BJ (cell line): ENCODE data around the gene PNPLA6. TPM values are rescaled to one million over a fixed set of nuclear protein-coding genes. Genes with fewer than 3 reads are reported as not detected.

ENCODE experiments used
- CTCF ChIA-PET: fragments of 350-600 bp; formaldehyde crosslinking; extraction: SDS; loops from one replicate; lab custom pipeline; 2021; ENCODE audit warnings: antibody characterized with exemption, inconsistent platforms; lab: Yijun Ruan, JAX
- POLR2A ChIA-PET: fragments of 300-600 bp; sonication (Branson Sonifier 250); formaldehyde crosslinking; extraction: SDS; loops from one replicate; lab custom pipeline; 2021; ENCODE audit warnings: antibody characterized with exemption; lab: Charles Lee
- DNase-seq: peaks from one replicate; pipeline ENCODE4 v3.0.0-alpha.2; 2011; ENCODE audit warnings: low read depth
- H3K27me3 ChIP-seq: 2 replicates; pipeline ENCODE4 v1.6.0; 2011; ENCODE audit warnings: low read length; ENCODE audit not compliant: control insufficient read depth, insufficient read depth
- H3K36me3 ChIP-seq: 2 replicates; pipeline ENCODE4 v1.5.1; 2011; ENCODE audit warnings: low read length; ENCODE audit not compliant: control insufficient read depth, insufficient read depth
- H3K4me3 ChIP-seq: 2 replicates; pipeline ENCODE4 v1.5.1; 2011; ENCODE audit warnings: low read depth, mild to moderate bottlenecking, control low read depth, low read length
- CTCF ChIP-seq: IDR thresholded peaks from 2 replicates; pipeline ENCODE4 v1.5.1; 2011; ENCODE audit warnings: low read depth, mild to moderate bottlenecking, control low read depth, inconsistent platforms, low read length, moderate library complexity; ENCODE audit not compliant: insufficient read depth
- polyA plus RNA-seq: library from polyadenylated mRNA; depleted of rRNA; stranded (reverse); fragments of >200 nt; gene quantifications from 2 replicates; pipeline ENCODE4 v1.2.3, GENCODE V29; 2011

PNPLA6 gene
- polyA plus RNA-seq, 1 experiment, result 55.1 TPM

DNA sequence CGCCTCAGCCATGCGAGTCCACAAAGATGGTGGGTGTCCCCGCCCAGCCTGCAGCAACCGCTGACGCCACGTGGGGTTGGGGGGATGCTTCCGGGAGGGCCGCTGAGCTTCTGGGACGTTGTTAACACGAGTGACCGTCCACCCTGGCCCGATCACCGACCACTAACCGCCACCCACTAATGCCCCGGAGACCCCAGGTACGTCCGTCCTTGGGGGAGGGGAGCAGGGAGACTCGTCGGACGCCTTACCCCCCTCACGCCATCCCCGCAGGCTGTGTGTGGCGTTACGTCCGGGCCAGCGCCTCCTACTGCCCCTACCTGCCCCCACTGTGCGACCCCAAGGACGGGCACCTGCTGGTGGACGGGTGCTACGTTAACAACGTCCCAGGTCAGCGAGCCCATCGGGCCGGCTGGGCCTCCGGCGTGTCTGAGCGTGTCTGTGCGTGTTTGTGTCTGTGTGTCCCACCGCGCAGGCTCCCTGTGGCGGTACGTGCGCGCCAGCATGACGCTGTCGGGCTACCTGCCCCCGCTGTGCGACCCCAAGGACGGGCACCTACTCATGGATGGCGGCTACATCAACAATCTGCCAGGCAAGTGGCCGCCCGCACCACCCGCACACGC, 21.3 kb downstream of the PNPLA6 start:
- no peak for DNase-seq
- no peak for TF ChIP-seq CTCF
- no peaks in the 10 kb centered on the region for H3K27me3 ChIP-seq
- peaks cover 25% of the 10 kb centered on the region for H3K36me3 ChIP-seq
- ChIA-PET POLR2A (no interaction called here), CTCF (interaction anchor here (2.5 kb wide), 1 partner anchor 11 kb away, joined by 6 read pairs; no protein-coding TSS in a partner anchor)
- no peak overlapping the region for H3K4me3 ChIP-seq

GRCh38 chr19:7558667-7559066, 23.1 kb downstream of the PNPLA6 start:
- H3K4me3 ChIP-seq, result no peak overlapping the region
- ChIA-PET CTCF (interaction anchor here (1.3 to 1.5 kb wide), 2 partner anchors 10 to 242 kb away, joined by 5 read pairs; no protein-coding TSS in a partner anchor), POLR2A (no interaction called here)
- H3K27me3 ChIP-seq, result no peaks in the 10 kb centered on the region
- DNase-seq, result no peak
- TF ChIP-seq CTCF, result no peak
- H3K36me3 ChIP-seq, result peaks cover 23% of the 10 kb centered on the region

- DNase-seq, result no peak
- CTCF ChIA-PET, result interaction anchor here (0.7 to 1.5 kb wide), 3 partner anchors 9 to 241 kb away, joined by 3 to 5 read pairs (median 5); no protein-coding TSS in a partner anchor
- H3K27me3 ChIP-seq, result no peaks in the 10 kb centered on the region
- POLR2A ChIA-PET, result no interaction called here
- H3K4me3 ChIP-seq, result no peak overlapping the region
- peaks cover 23% of the 10 kb centered on the region for H3K36me3 ChIP-seq
- no peak for TF ChIP-seq CTCF
Observed at GRCh38 chr19:7559102-7559501, 23.6 kb downstream of the PNPLA6 start.

GRCh38 chr19:7560255-7560654, 24.7 kb downstream of the PNPLA6 start:
- H3K4me3 ChIP-seq, result no peak overlapping the region
- no peaks in the 10 kb centered on the region for H3K27me3 ChIP-seq
- ChIA-PET CTCF (interaction anchor here (0.6 kb wide), 1 partner anchor 10 kb away, joined by 3 read pairs; no protein-coding TSS in a partner anchor), POLR2A (no interaction called here)
- no peak for TF ChIP-seq CTCF
- peaks cover 23% of the 10 kb centered on the region for H3K36me3 ChIP-seq
- no peak for DNase-seq

GRCh38 chr19:7561325-7561724, 25.8 kb downstream of the PNPLA6 start:
- Histone ChIP-seq H3K4me3 (no peak overlapping the region), H3K27me3 (no peaks in the 10 kb centered on the region), H3K36me3 (peaks cover 21% of the 10 kb centered on the region)
- no peak for DNase-seq
- no peak for TF ChIP-seq CTCF
- POLR2A ChIA-PET, result no interaction called here
- CTCF ChIA-PET, result no interaction called here
